EH (cell line): ENCODE data around the gene SORD.
"Not testable (repeated sequence)": the region's sequence is repeated elsewhere in the genome, so short reads cannot be mapped to it uniquely, and the experiment has no call there.

Source experiments
- DNase-seq: peaks from one replicate; pipeline ENCODE4 v3.0.0-alpha.2; 2015; ENCODE audit warnings: low read depth

SORD gene

GRCh38 chr15:45062301-45062700 is 39.3 kb downstream of the SORD start:
- DNase-seq = not testable (repeated sequence)

- DNase-seq = peak; percentile 32
These were observed 41.4 kb downstream of the SORD start for GRCh38 chr15:45064386-45064785.

- not testable (repeated sequence) for DNase-seq
These were observed 47.0 kb downstream of the SORD start for GRCh38 chr15:45069942-45070360.

- not testable (repeated sequence) for DNase-seq
These were observed 50.6 kb downstream of the SORD start for GRCh38 chr15:45073602-45074001.

GRCh38 chr15:45075440-45076320 is 52.7 kb downstream of the SORD start:
- not testable (repeated sequence) for DNase-seq

- not testable (repeated sequence) for DNase-seq
These were observed 54.4 kb downstream of the SORD start for GRCh38 chr15:45077391-45077790.

GRCh38 chr15:45079201-45079600 is 56.2 kb downstream of the SORD start:
- DNase-seq = not testable (repeated sequence)

- DNase-seq = not testable (repeated sequence)
These were observed 56.7 kb downstream of the SORD start for GRCh38 chr15:45079628-45080246.

GRCh38 chr15:45080593-45080992 is 57.6 kb downstream of the SORD start:
- not testable (repeated sequence) for DNase-seq

- DNase-seq = not testable (repeated sequence)
These were observed 59.4 kb downstream of the SORD start for GRCh38 chr15:45082412-45082811.

GRCh38 chr15:45083223-45083622 is 60.2 kb downstream of the SORD start:
- no peak for DNase-seq

GRCh38 chr15:45084163-45084562 is 61.2 kb downstream of the SORD start:
- DNase-seq = no peak

GRCh38 chr15:45087513-45087912 is 64.5 kb downstream of the SORD start:
- DNase-seq = no peak

- peak; percentile 20 for DNase-seq
These were observed 66.1 kb downstream of the SORD start for GRCh38 chr15:45088801-45089711.

- no peak for DNase-seq
These were observed 66.8 kb downstream of the SORD start for GRCh38 chr15:45089712-45090373.

- peak; percentile 69 for DNase-seq
These were observed 68.2 kb downstream of the SORD start for GRCh38 chr15:45091161-45091560.

- no peak for DNase-seq
These were observed 68.6 kb downstream of the SORD start for GRCh38 chr15:45091576-45091975.

- no peak for DNase-seq
These were observed 70.0 kb downstream of the SORD start for GRCh38 chr15:45093013-45093412.

- DNase-seq = no peak
These were observed 70.8 kb downstream of the SORD start for GRCh38 chr15:45093622-45094357.

GRCh38 chr15:45094358-45094730 is 71.3 kb downstream of the SORD start:
- no peak for DNase-seq

- no peak for DNase-seq
These were observed 72.7 kb downstream of the SORD start for GRCh38 chr15:45095661-45096060.
